ENCODE data around the gene RALBP1.

RALBP1 gene

DNA sequence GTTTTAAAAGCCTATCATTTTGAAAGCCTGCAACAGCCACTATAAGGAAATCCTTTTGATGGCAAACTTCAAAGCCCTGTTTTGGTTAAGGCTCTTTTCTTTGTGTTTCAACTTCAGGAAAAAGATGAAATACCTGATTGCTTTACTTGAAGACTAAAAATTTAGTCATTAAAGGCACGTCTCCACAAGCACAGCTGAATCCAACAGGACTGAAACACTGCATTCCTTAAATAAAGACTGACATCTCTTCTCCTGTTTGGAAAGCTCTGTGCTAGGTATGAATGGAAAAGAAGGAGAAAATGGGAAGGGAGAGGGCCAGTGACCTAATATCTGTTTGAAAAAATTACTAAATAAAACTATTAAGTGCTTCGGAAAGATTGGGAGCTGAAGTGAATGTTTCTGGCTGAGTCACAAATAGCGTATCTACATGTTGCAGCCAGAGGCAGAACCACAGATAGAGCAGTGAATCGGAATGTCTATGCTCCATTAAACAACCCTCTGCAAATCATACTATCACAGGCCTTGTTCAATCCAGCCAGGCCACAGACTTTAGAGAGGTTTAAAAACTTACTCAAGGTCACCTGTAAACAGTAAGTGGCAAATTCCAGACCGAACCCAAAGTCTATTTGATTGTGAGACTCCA, 21.1 kb upstream of the RALBP1 start:
- H3K4me3 ChIP-seq (replicated peaks in 1 of 2; ENCODE audit: low read depth in 2 of 2, low read length in 2 of 2) = no peak overlapping the region
- TF ChIP-seq CTCF (IDR thresholded peaks at IDR 0.05; ENCODE audit: low read depth, low read length) = no peak
- peak; percentile 40 to 54 for DNase-seq (ENCODE audit: low read depth in 2 of 2)

DNA sequence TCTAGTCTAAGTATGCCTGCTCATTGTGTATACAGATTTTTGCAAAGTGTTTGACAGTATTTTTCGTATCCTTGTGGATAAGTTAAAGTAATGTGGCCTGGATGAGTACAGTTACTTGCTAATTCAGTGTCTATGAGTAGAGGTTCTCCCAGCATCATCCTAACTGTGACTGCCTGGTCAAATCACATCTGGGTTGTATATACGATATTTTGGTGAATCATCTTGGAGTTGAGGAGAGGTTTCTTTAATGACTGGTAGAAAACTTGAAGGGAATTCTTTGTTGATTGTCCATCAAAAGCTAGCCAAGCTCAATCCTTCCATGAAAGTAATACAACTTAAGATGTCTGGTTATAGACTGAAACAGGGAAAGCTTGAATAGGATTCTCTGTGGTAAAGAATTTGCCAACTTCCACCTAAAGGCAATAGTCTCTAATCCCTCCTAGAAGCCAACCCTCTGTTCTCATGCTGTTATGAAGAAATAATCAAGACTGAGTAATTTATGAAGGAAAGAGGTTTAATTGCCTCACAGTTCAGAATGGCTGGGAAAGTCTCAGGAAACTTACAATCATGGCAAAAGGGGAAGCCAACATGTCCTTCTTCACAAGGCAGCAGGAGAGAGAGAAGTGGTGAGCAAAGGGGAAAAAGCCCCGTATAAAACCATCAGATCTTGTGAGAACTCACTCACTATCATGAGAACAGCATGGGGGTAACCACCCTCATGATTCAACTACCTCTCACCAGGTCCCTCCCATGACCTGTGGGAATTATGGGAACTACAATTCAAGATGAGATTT, 19.4 kb upstream of the RALBP1 start:
- no peak for TF ChIP-seq CTCF (IDR thresholded peaks at IDR 0.05; ENCODE audit: low read depth, low read length)
- no peak for DNase-seq (ENCODE audit: low read depth in 2 of 2)
- no peak overlapping the region for H3K4me3 ChIP-seq (replicated peaks in 1 of 2; ENCODE audit: low read depth in 2 of 2, low read length in 2 of 2)

GRCh38 chr18:9466127-9466526, 9.2 kb upstream of the RALBP1 start:
- DNase-seq (ENCODE audit: low read depth in 2 of 2) = no peak
- H3K4me3 ChIP-seq (replicated peaks in 1 of 2; ENCODE audit: low read depth in 2 of 2, low read length in 2 of 2) = no peak overlapping the region
- TF ChIP-seq CTCF (IDR thresholded peaks at IDR 0.05; ENCODE audit: low read depth, low read length) = no peak

- TF ChIP-seq CTCF (IDR thresholded peaks at IDR 0.05; ENCODE audit: low read depth, low read length) = no peak
- H3K4me3 ChIP-seq (replicated peaks in 1 of 2; ENCODE audit: low read depth in 2 of 2, low read length in 2 of 2) = no peak overlapping the region
- peak; percentile 39 to 57 for DNase-seq (ENCODE audit: low read depth in 2 of 2)
Observed at GRCh38 chr18:9466846-9467245, 8.5 kb upstream of the RALBP1 start.

DNA sequence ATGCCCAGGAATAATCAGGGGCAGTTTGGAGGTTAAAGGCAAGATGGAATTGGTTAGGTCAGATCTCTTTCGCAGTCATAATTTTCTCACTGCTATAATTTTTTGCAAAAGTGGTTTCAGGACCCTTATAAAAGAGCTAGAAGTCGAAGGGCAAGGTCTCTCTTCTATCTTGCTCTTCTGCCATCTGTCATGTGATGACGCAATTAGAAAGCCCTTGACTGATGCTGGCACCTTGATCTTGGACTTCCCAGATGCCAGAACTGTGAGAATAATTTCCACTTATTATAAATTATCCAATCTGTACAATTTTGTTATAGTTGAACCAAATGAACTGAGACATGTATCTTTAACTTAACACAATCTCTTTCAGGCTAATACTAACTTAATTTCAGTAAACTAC, 6.3 kb upstream of the RALBP1 start:
- no peak overlapping the region for H3K4me3 ChIP-seq (replicated peaks in 1 of 2; ENCODE audit: low read depth in 2 of 2, low read length in 2 of 2)
- DNase-seq (ENCODE audit: low read depth in 2 of 2) = no peak
- TF ChIP-seq CTCF (IDR thresholded peaks at IDR 0.05; ENCODE audit: low read depth, low read length) = no peak

- peak in 1 of 2 donors; percentile 45 for DNase-seq (ENCODE audit: low read depth in 2 of 2)
- no peak overlapping the region for H3K4me3 ChIP-seq (replicated peaks in 1 of 2; ENCODE audit: low read depth in 2 of 2, low read length in 2 of 2)
- TF ChIP-seq CTCF (IDR thresholded peaks at IDR 0.05; ENCODE audit: low read depth, low read length) = no peak
Observed at GRCh38 chr18:9469685-9470084, 5.6 kb upstream of the RALBP1 start.
